ENCODE data around the gene SLC1A4. TPM values are rescaled to one million over a fixed set of nuclear protein-coding genes. Genes with fewer than 3 reads are reported as not detected.

The SLC1A4 gene
- polyA plus RNA-seq, 3 donors: 3.2 to 4.5 (median 4.4) TPM

- H3K36me3 Mint-ChIP-seq: peaks cover 44 to 56% of the 10 kb centered on the region in 2 donors
- H4K20me1 ChIP-seq (ENCODE audit: insufficient read depth, low read length): no peaks in the 10 kb centered on the region
- intact Hi-C loops (cut with micrococcal nuclease): no loop called here
- no peak overlapping the region for H2AFZ ChIP-seq (ENCODE audit: insufficient read depth, low read depth, low read length, poor library complexity, severe bottlenecking)
- no peak overlapping the region for H3K4me3 ChIP-seq (replicated peaks in 1 of 3; ENCODE audit: low read depth in 2 of 3, low read length in 3 of 3)
- no peaks in the 10 kb centered on the region for H3K9me3 Mint-ChIP-seq
- H3K27me3 ChIP-seq (ENCODE audit: control insufficient read depth in 2 of 2, insufficient read depth in 2 of 2, low read length in 2 of 2): no peaks in the 10 kb centered on the region
- no peak for TF ChIP-seq CTCF (IDR thresholded peaks at IDR 0.05)
- H3K79me2 ChIP-seq (ENCODE audit: insufficient read depth, low read length): peaks cover 19% of the 10 kb centered on the region
- no peak for DNase-seq
- peaks cover 49 to 50% of the 10 kb centered on the region in 2 donors for H3K4me1 ChIP-seq (ENCODE audit: control insufficient read depth in 1 of 2, insufficient read depth in 2 of 2, low read length in 2 of 2)
- no peaks in the 10 kb centered on the region for H3K9me3 ChIP-seq (replicated peaks in 1 of 2; ENCODE audit: control insufficient read depth in 1 of 2, insufficient read depth in 1 of 2, low read length in 2 of 2)
- H3K36me3 ChIP-seq (replicated peaks in 1 of 2; ENCODE audit: control insufficient read depth in 1 of 2, insufficient read depth in 2 of 2, low read length in 2 of 2): peaks cover 18 to 41% of the 10 kb centered on the region in 2 donors
- peak overlapping the region in 1 of 7 donors; percentile 58 for H3K27ac Mint-ChIP-seq
- no peak overlapping the region for H3K27ac ChIP-seq (ENCODE audit: low read depth in 1 of 2, low read length in 2 of 2)
- peaks cover 56% of the 10 kb centered on the region for H3K4me1 Mint-ChIP-seq
- no peak overlapping the region for H3K4me3 Mint-ChIP-seq
- no peak overlapping the region for H3K4me2 ChIP-seq (replicated peaks; ENCODE audit: extremely low read depth, low read length, poor library complexity, severe bottlenecking)
- WGBS (ENCODE audit: insufficient coverage): 94% methylated on average over 11 of the region's 11 CpGs
- no peak overlapping the region for H3K9ac ChIP-seq (ENCODE audit: insufficient read depth, low read length, poor library complexity, severe bottlenecking)
- H3K27me3 Mint-ChIP-seq (ENCODE audit: low read depth in 3 of 3): peaks cover 0 to 1% (median 0%) of the 10 kb centered on the region in 3 donors
These were observed 31.8 kb downstream of the SLC1A4 start for GRCh38 chr2:65020943-65021528.

- Histone ChIP-seq H2AFZ (ENCODE audit: insufficient read depth, low read depth, low read length, poor library complexity, severe bottlenecking) (no peak overlapping the region), H3K4me2 (replicated peaks; ENCODE audit: extremely low read depth, low read length, poor library complexity, severe bottlenecking) (no peak overlapping the region), H3K9me3 (replicated peaks in 1 of 2; ENCODE audit: control insufficient read depth in 1 of 2, insufficient read depth in 1 of 2, low read length in 2 of 2) (no peaks in the 10 kb centered on the region), H4K20me1 (ENCODE audit: insufficient read depth, low read length) (no peaks in the 10 kb centered on the region), H3K27me3 (ENCODE audit: control insufficient read depth in 2 of 2, insufficient read depth in 2 of 2, low read length in 2 of 2) (no peaks in the 10 kb centered on the region), H3K36me3 (replicated peaks in 1 of 2; ENCODE audit: control insufficient read depth in 1 of 2, insufficient read depth in 2 of 2, low read length in 2 of 2) (peaks cover 18 to 41% of the 10 kb centered on the region in 2 donors), H3K4me1 (ENCODE audit: control insufficient read depth in 1 of 2, insufficient read depth in 2 of 2, low read length in 2 of 2) (peaks cover 48 to 50% of the 10 kb centered on the region in 2 donors), H3K4me3 (replicated peaks in 1 of 3; ENCODE audit: low read depth in 2 of 3, low read length in 3 of 3) (no peak overlapping the region), H3K9ac (ENCODE audit: insufficient read depth, low read length, poor library complexity, severe bottlenecking) (no peak overlapping the region), H3K27ac (ENCODE audit: low read depth in 1 of 2, low read length in 2 of 2) (no peak overlapping the region), H3K79me2 (ENCODE audit: insufficient read depth, low read length) (peaks cover 18% of the 10 kb centered on the region)
- no peak overlapping the region for H3K4me3 Mint-ChIP-seq
- H3K36me3 Mint-ChIP-seq: peaks cover 44 to 50% of the 10 kb centered on the region in 2 donors
- DNase-seq: no peak
- H3K4me1 Mint-ChIP-seq: peaks cover 56% of the 10 kb centered on the region
- 100% methylated on average over 2 of the region's 4 CpGs for WGBS (ENCODE audit: insufficient coverage)
- H3K9me3 Mint-ChIP-seq: no peaks in the 10 kb centered on the region
- no peak overlapping the region for H3K27ac Mint-ChIP-seq
- intact Hi-C loops (cut with micrococcal nuclease): no loop called here
- no peak for TF ChIP-seq CTCF (IDR thresholded peaks at IDR 0.05)
- H3K27me3 Mint-ChIP-seq (ENCODE audit: low read depth in 3 of 3): peaks cover 0 to 1% (median 0%) of the 10 kb centered on the region in 3 donors
These were observed 32.5 kb downstream of the SLC1A4 start for GRCh38 chr2:65021709-65022108.
